ENCODE data around the gene ECT2.

DNA sequence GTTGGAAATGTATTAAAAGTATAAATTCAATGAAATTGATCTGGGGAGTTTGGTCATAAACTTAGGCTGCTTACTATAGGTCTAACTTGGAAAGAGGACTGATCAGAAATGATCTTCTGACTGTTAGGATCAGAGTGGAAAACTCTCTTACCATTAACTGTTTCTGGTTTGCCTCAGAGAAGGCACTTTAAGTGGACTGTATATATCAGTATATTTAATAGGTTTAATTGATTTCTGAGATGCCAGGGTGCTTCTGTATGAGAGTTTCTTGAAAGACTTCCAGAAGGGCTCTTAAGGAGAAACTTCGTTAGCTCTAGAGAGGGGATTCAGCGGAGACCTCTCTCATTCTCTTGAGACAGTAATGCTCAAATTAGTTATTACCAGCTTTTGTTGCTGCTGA, 36.5 kb downstream of the ECT2 start:
- TF ChIP-seq, protein P1, sequence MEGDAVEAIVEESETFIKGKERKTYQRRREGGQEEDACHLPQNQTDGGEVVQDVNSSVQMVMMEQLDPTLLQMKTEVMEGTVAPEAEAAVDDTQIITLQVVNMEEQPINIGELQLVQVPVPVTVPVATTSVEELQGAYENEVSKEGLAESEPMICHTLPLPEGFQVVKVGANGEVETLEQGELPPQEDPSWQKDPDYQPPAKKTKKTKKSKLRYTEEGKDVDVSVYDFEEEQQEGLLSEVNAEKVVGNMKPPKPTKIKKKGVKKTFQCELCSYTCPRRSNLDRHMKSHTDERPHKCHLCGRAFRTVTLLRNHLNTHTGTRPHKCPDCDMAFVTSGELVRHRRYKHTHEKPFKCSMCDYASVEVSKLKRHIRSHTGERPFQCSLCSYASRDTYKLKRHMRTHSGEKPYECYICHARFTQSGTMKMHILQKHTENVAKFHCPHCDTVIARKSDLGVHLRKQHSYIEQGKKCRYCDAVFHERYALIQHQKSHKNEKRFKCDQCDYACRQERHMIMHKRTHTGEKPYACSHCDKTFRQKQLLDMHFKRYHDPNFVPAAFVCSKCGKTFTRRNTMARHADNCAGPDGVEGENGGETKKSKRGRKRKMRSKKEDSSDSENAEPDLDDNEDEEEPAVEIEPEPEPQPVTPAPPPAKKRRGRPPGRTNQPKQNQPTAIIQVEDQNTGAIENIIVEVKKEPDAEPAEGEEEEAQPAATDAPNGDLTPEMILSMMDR (IDR thresholded peaks at IDR 0.05) = no peak
- TF ChIP-seq POLR2A (IDR thresholded peaks at IDR 0.05) (no peak), EP300 (IDR thresholded peaks at IDR 0.05; ENCODE audit: low read depth) (no peak), POLR2AphosphoS5 (IDR thresholded peaks at IDR 0.05) (no peak)

Measured in transverse colon (tissue), 4 donors.